Heart left ventricle (tissue), 16 donors: ENCODE data around the gene AOC3. TPM values are rescaled to one million over a fixed set of nuclear protein-coding genes. Genes with fewer than 3 reads are reported as not detected.
"Not testable (repeated sequence)": the region's sequence is repeated elsewhere in the genome, so short reads cannot be mapped to it uniquely, and the experiment has no call there.

Source experiments
- ATAC-seq, 4 donors: fragments of 200-7000 bp; cut with Tn5 transposase; one replicate each; pipeline ENCODE4 v1.9.1; 2020 to 2022; ENCODE audit warnings: moderate library complexity in 4 of 4, mild to moderate bottlenecking in 3 of 4, moderate number of reproducible peaks in 1 of 4
- DNase-seq, 5 donors: peaks; one replicate each; pipeline ENCODE4 v3.0.0-alpha.2; 2020
- H3K27ac ChIP-seq, 12 donors: fragments of 200-600 bp; sonication (generic) in 4 of 12; one replicate each; pipeline versions ENCODE4 v1.5.0 to v1.8.0; 2016 to 2022; ENCODE audit warnings: mild to moderate bottlenecking in 2 of 12
- H3K27me3 ChIP-seq, 9 donors: fragments of 200-600 bp; sonication (generic) in 2 of 9; one replicate each; pipeline versions ENCODE4 v1.5.1 to v1.8.0; 2016 to 2022; ENCODE audit warnings: mild to moderate bottlenecking in 3 of 9
- H3K36me3 ChIP-seq, 9 donors: fragments of 200-600 bp; sonication (generic) in 2 of 9; one replicate each; pipeline versions ENCODE4 v1.5.0 to v1.8.0; 2018 to 2022; ENCODE audit warnings: mild to moderate bottlenecking in 2 of 9
- H3K4me1 ChIP-seq, 12 donors: fragments of 200-600 bp; sonication (generic) in 4 of 12; one replicate each; pipeline versions ENCODE4 v1.5.0 to v1.8.0; 2016 to 2022; ENCODE audit warnings: mild to moderate bottlenecking in 3 of 12
- H3K4me3 ChIP-seq, 12 donors: fragments of 200-600 bp; sonication (generic) in 4 of 12; one replicate each; pipeline versions ENCODE4 v1.5.0 to v1.8.0; 2017 to 2022; ENCODE audit warnings: mild to moderate bottlenecking in 9 of 12, moderate library complexity in 4 of 12
- H3K9me3 ChIP-seq, 12 donors: fragments of 200-600 bp; sonication (generic) in 4 of 12; one replicate each; pipeline versions ENCODE4 v1.5.0 to v1.8.0; 2016 to 2022; ENCODE audit warnings: mild to moderate bottlenecking in 1 of 12
- CTCF ChIP-seq, 12 donors: fragments of 200-600 bp; sonication (generic) in 4 of 12; IDR thresholded peaks; one replicate each; pipeline versions ENCODE4 v1.5.0 to v1.8.0; 2018 to 2022; ENCODE audit warnings: antibody characterized with exemption in 12 of 12, mild to moderate bottlenecking in 5 of 12
- POLR2A ChIP-seq, 2 donors: fragments of 450-650 bp; IDR thresholded peaks; one replicate each; pipeline ENCODE4 v1.6.1; 2017; ENCODE audit warnings: antibody characterized with exemption in 2 of 2, mild to moderate bottlenecking in 2 of 2, moderate library complexity in 2 of 2
- WGBS, 4 donors: extraction: QIAGEN DNeasy Blood & Tissue Kit in 2 of 4; methylation state at CpG; one replicate each; pipeline versions ENCODE4 v1.1.5 to v1.1.7; 2013 to 2018; 5-methylcytosine and 5-hydroxymethylcytosine counted together
- intact Hi-C, 10 donors: fragments of 100-400 bp; cut with DNase I; formaldehyde crosslinking; loops; one replicate each; pipeline versions ENCODE4 v1.11.1 to v1.14.2; 2022
- polyA plus RNA-seq, 2 donors: library from polyadenylated mRNA; stranded (reverse); fragments of 200-250 nt; gene quantifications; one replicate each; pipeline ENCODE4 v1.2.3, GENCODE V29; 2013
- total RNA-seq, 9 donors: library from RNA; depleted of rRNA in 2 of 9; stranded (reverse); fragments of >200 nt in 2 of 9; fragmentation: NEBNext Ultra II Directional in 3 of 9; extraction: Animal tissue kit (Norgen Biotek cat#: 25700) in 3 of 9; gene quantifications; one replicate each; pipeline versions ENCODE4 v1.1.0 to v1.2.4, GENCODE V29; 2016 to 2023
- donor health status: ischemic (EF 13 %, LVEDD 7.1; RV severe dilation, severe dysfunction).
- donor health status: healthy with polysubstance abuse.
- donor health status: DM: no; HTN: yes; CAD: no.
- donor health status: DM: no; HTN: no; CAD: no.
- donor health status: ischemic (EF 25% LVEDD 6.9; RV normal size, moderate dysfunction).
- donor health status: ischemic (EF 25% LVEDD 5.7; RV mildly dilated, moderate dysfunction).
- donor health status: healthy.
- donor health status: DM: yes; HTN: yes; CAD: no.
- donor health status: ischemic (EF 35%, LVEDD 5.7; RV mildly dilated, moderate dysfunction).
- donor health status: nonischemic (EF 11% LVEDD 7.7; RV severe dilation, severe dysfunction).
- donor health status: DM: yes; HTN: yes; CAD: no.
- donor health status: PGD.
- donor health status: ischemic (EF 29% LVEDD 5.4; RV normal size, mild dysfunction).
- donor health status: nonischemic (EF 23%, LVEDD 6.1; RV moderate dilation, normal function).

Gene AOC3
- total and polyA plus RNA-seq, 11 donors, result 3.9 to 55.4 (median 10.2) TPM

DNA sequence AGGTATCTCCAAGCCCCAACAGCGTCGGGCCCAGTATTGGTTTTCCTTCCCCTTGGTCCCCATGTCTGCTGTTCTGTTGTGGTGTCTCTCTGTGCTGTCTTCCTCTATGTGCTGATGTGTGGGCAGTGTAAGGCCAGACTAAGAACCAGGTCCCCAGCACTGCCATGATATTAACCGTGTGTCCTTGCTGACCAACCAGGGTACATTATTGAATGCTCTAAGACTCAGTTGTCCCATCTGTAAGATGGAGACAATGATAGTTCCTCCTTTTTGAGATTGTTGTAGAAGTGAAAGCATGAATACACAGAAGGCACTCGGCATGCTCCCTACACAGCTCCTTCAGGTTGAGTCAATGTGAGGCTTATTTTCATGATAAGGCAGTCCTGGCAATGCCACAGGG is 20.6 kb downstream of the AOC3 start:
- H3K4me3 ChIP-seq, result no peak overlapping the region
- WGBS, 4 donors, result 80 to 96% (median 94%) methylated on average over 4 of the region's 4 CpGs
- intact Hi-C loops, result no loop called here
- H3K27ac ChIP-seq, result no peak overlapping the region
- ATAC-seq (no peak), DNase-seq (peak in 1 of 5 donors; percentile 2)
- H3K36me3 ChIP-seq, result no peaks in the 10 kb centered on the region
- TF ChIP-seq POLR2A (IDR thresholded peaks at IDR 0.05), result no peak
- TF ChIP-seq CTCF (IDR thresholded peaks at IDR 0.05), result no peak
- H3K9me3 ChIP-seq, result peaks cover 0 to 13% (median 4%) of the 10 kb centered on the region in 12 donors
- H3K27me3 ChIP-seq, result no peaks in the 10 kb centered on the region
- no peaks in the 10 kb centered on the region for H3K4me1 ChIP-seq

- H3K27ac ChIP-seq, result no peak overlapping the region
- peaks cover 0 to 13% (median 4%) of the 10 kb centered on the region in 12 donors for H3K9me3 ChIP-seq
- H3K36me3 ChIP-seq, result no peaks in the 10 kb centered on the region
- H3K27me3 ChIP-seq, result peaks cover 0 to 1% (median 0%) of the 10 kb centered on the region in 9 donors
- peak in 1 of 5 donors; percentile 42 for DNase-seq
- H3K4me1 ChIP-seq, result no peaks in the 10 kb centered on the region
- 89 to 96% (median 95%) methylated on average over 6 to 13 of the region's 13 CpGs for WGBS, 4 donors
- H3K4me3 ChIP-seq, result no peak overlapping the region
- peak in 1 of 4 donors; percentile 24 for ATAC-seq
- intact Hi-C loops, result no loop called here
- TF ChIP-seq CTCF (IDR thresholded peaks at IDR 0.05), result no peak
- no peak for TF ChIP-seq POLR2A (IDR thresholded peaks at IDR 0.05)
Observed at GRCh38 chr17:42872251-42872965, 21.4 kb downstream of the AOC3 start.

DNA sequence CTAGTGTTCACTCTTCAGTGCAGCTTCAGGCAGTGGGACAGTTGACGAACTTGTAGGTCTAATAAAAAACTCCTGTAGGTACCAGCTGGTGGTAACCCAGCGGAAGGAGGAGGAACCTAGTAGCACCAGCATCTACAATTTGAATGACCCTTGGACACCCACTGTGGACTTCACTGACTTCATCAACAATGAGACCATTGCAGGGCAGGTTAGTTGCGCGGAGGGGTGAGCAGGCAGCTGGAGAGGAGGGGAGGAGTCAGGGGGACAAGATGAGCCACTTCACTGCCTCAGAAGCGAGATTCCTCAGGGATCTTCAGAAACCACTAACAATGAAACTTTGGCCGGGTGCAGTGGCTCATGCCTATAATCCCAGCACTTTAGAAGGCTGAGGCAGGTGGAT is 22.3 kb downstream of the AOC3 start:
- H3K36me3 ChIP-seq, result no peaks in the 10 kb centered on the region
- H3K9me3 ChIP-seq, result peaks cover 0 to 13% (median 4%) of the 10 kb centered on the region in 12 donors
- intact Hi-C loops, result no loop called here
- WGBS, 4 donors, result 85 to 91% (median 89%) methylated on average over 6 of the region's 6 CpGs
- peaks cover 0 to 4% (median 0%) of the 10 kb centered on the region in 9 donors for H3K27me3 ChIP-seq
- ATAC-seq, result no peak
- no peak overlapping the region for H3K27ac ChIP-seq
- no peak overlapping the region for H3K4me3 ChIP-seq
- no peaks in the 10 kb centered on the region for H3K4me1 ChIP-seq
- peak in 1 of 5 donors; percentile 3 for DNase-seq
- TF ChIP-seq POLR2A (IDR thresholded peaks at IDR 0.05), result no peak
- TF ChIP-seq CTCF (IDR thresholded peaks at IDR 0.05), result no peak

DNA sequence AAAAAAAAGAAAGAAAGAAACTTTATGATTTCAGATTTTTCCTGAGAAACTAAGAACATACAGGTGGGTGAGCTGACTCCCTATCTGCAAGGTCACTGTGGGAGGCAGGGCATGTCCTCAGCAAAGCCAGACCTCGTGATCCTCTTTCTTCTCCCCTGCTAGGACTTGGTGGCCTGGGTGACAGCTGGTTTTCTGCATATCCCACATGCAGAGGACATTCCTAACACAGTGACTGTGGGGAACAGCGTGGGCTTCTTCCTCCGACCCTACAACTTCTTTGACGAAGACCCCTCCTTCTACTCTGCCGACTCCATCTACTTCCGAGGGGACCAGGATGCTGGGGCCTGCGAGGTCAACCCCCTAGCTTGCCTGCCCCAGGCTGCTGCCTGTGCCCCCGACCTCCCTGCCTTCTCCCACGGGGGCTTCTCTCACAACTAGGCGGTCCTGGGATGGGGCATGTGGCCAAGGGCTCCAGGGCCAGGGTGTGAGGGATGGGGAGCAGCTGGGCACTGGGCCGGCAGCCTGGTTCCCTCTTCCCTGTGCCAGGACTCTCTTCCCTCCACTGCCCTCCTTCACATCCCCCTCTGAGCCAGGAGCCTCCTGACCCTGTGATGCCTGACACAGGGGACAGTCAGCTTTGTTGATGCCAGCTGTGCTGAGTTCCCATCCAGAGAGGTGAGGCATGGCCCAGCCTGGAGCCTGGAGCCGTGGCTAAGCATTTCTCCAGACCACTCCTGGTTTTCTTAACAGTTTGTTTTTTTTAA is 23.1 kb downstream of the AOC3 start:
- intact Hi-C loops, H3K27me3 ChIP-seq, H3K36me3 ChIP-seq, H3K4me1 ChIP-seq, ATAC-seq, H3K27ac ChIP-seq, H3K4me3 ChIP-seq: not testable (repeated sequence)
- peak in 1 of 5 donors; percentile 19 for DNase-seq
- WGBS, 4 donors, result 70 to 78% (median 75%) methylated on average over 8 to 9 of the region's 12 CpGs
- peaks cover 0 to 13% (median 4%) of the 10 kb centered on the region in 12 donors for H3K9me3 ChIP-seq
